LNCaP clone FGC (cell line): ENCODE measurements around the gene DAGLA.

ENCODE experiments used
- DNase-seq: peaks from one replicate; pipeline ENCODE4 v3.0.0-alpha.2; 2011; ENCODE audit warnings: low read depth
- H3K4me3 ChIP-seq: 2 replicates; pipeline ENCODE4 v1.5.1; 2011; ENCODE audit warnings: mild to moderate bottlenecking, low read depth, low read length, control low read depth
- CTCF ChIP-seq: IDR thresholded peaks from 2 replicates; pipeline ENCODE4 v1.5.1; 2012; ENCODE audit warnings: mild to moderate bottlenecking; ENCODE audit not compliant: control insufficient read depth, insufficient read depth; ENCODE audit errors: extremely low read depth

Gene DAGLA

GRCh38 chr11:61760946-61761345 is 80.8 kb downstream of the DAGLA start:
- TF ChIP-seq CTCF: no peak
- DNase-seq: no peak
- no peak overlapping the region for H3K4me3 ChIP-seq

GRCh38 chr11:61761440-61762222 is 81.4 kb downstream of the DAGLA start:
- DNase-seq: no peak

GRCh38 chr11:61762223-61762615 is 82.0 kb downstream of the DAGLA start:
- H3K4me3 ChIP-seq: no peak overlapping the region
- DNase-seq: no peak
- no peak for TF ChIP-seq CTCF

More at GRCh38 chr11:61761440-61762222, 81.4 kb downstream of the DAGLA start:
- H3K4me3 ChIP-seq: no peak overlapping the region
- TF ChIP-seq CTCF: no peak

- no peak for TF ChIP-seq CTCF
- no peak overlapping the region for H3K4me3 ChIP-seq
- no peak for DNase-seq
These were observed 82.6 kb downstream of the DAGLA start for GRCh38 chr11:61762798-61763197.

- H3K4me3 ChIP-seq: no peak overlapping the region
- TF ChIP-seq CTCF: no peak
- no peak for DNase-seq
These were observed 83.9 kb downstream of the DAGLA start for GRCh38 chr11:61763930-61764605.

GRCh38 chr11:61764606-61765260 is 84.5 kb downstream of the DAGLA start:
- TF ChIP-seq CTCF: no peak
- H3K4me3 ChIP-seq: no peak overlapping the region
- no peak for DNase-seq
